HG02763 (cell line): Measurements from ENCODE around the gene HIVEP3.
A peak's percentile ranks its signal among the peaks of the same experiment; 100 is the strongest.

Experiments
- ATAC-seq: cut with Tn5 transposase; IDR thresholded peaks from one replicate; pipeline ENCODE4 v1.9.1; 2021; ENCODE audit warnings: mild to moderate bottlenecking, moderate library complexity; ENCODE audit not compliant: unreplicated experiment

Gene HIVEP3

DNA sequence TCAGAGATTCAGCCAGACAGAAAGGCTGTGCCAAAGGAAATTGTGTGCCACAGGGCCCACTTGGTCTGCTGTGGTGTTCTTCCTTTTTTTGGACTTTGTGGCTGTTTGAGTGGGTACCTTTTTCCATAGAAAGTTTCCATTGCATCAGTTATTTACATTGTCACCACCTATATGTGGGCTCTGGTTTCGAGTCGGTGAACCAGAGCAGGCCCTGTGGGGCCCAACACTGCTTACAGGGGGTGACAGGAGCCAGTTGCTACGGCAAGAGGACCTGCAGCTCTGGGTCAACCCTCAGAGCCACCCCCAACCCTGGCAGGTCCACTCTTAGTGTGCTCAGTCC is 277.3 kb downstream of the HIVEP3 start:
- peak; percentile 57 for ATAC-seq

DNA sequence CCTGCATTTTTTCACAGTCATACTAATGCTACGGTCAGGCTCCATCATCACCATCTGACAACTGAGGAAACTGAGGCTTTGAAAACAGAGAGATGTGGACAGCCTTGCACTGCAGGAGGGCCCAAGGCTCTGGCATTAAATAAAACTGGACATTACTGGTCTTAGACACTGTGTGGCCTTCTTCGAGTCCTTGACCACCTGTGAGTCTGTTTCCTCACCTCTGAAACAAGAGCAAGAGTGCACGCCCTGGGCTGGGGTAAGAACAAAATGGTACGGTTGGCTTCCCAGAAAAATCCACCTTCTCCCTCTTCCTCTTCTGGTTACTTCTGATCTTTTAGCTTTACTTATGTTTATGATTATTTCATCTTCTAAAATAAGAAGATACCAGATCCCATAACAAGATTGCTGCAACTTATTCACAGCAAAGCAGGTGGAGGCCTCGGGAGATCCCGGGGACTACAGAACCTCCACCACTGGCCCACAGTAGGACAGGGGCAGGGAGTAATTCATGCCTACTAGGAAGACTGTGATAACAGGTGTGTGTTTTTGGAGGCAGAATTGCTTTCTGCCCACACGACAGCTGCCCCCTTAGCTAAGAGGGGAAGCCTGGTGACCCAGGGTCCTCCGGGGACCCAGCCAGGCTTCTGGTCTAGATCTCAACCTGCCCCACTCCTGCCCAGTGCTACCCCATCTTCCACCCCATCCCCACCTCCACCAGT is 277.8 kb downstream of the HIVEP3 start:
- no peak for ATAC-seq

DNA sequence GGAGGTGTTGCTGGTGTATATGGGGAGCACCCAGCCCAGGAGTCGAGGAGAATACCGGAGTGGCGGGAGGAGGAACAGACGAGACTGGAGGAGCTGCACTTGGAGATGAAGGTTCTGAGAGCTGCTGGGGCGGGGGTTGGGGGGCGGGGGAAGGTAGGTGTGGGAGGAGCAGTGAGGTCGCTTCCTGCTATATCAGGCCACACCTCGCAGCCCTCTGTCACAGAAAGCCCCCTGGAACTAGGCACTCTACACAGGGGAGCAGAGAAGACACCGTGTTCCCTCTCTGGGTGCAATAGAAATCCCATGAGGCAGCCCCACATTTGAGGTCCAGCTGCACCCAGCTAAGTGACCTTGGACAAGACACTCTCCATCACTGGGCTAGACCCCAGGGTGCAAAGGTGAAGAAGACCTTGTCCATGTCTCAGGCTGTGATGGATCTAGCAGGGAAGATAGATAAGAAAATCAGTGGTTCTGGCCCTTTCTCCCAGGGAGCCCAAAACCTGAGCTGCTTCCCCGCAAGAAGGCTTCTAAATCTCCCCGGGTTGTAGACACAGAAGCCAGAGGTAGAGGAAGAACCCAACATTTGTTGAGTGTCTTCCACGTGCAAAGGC is 278.5 kb downstream of the HIVEP3 start:
- ATAC-seq: no peak

DNA sequence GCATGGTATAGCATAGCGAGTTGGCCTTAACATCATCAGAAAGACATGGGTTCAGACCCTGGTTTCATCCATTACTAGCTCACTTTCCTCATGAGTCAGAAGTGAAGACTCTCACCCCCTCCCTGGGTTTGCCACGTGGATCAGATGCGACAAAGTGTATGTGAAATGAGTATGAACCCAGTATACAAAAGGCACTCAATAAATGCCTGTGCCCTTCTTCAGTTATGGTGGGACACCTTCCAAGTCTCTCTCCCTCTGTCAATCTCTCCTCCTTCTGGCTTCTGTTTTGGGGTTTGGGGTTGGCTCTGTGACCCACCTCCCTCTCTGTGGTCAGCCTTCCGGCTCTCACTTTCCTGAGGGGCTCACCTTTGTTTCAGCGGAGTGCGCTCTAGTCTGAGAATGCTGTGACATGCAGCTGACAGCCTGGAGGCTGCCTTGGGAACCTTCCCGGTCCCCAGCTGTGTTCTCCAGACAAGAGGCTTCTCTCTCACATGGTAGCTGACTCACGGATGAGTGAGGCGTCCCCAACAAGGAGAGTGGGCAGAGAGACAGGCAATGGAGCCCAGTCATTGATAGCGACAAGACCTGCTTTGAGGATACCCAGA is 279.3 kb downstream of the HIVEP3 start:
- ATAC-seq: no peak

DNA sequence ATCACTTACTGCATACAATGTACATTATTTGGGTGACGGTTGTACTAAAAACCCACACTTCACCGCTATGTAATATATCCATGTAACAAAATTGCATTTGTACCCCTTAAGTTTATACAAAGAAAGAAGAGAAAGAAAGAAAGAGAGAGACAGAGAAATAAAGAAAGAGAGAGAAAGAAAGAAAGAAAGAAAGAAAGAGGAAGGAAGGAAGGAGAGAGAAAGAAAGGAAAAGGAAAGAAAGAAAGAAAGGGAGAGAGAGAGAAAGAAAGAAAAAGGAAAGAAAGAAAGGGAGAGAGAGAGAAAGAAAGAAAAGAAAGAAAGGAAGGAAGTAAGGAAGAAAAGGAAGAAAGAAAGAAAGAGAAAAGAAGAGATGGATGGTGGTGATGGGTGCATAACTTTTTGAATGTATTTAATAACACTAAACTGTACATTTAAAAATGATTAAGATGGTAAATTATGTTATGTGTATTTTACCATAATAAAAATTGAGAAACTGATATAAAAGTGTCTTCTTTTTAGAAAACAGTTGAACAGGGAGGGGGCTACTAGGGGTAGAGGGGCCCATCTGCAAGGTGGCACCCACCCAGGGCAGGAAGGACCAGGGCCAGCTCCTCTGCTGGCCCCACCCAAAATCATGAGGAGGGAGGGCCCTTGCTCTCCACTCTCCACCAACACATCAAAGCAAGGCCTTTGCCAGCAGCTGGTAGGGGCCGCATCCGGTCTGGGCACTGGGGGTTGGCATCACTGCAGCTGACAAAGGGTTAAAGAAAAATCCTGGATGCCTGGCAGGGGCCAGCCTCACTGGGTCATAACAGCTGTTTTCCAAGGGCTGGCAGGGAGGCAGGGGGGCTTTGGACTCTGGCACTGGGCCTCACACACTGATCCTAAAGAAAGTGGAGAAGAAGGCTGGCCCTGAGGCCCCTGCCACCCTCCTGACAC is 280.4 kb downstream of the HIVEP3 start:
- no peak for ATAC-seq

DNA sequence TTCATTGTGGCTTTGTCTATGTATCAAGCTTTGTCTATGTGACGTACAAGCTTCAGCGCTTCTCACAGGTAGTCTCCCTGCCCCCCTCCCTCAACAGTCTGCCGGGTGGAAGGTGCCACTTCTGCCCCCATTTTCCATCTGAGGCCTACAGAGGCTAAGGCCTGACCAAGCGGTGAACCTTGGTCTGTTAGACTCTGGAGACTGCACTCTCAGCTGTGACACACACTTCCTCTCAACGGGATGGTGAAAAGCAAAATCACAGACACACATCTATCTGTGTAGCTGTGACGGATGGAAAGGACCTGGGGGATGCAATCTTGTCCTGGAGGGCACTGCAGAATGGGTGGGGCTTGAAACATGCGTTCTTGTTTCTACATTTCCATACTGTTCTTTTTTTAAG is 281.4 kb downstream of the HIVEP3 start:
- ATAC-seq: no peak

DNA sequence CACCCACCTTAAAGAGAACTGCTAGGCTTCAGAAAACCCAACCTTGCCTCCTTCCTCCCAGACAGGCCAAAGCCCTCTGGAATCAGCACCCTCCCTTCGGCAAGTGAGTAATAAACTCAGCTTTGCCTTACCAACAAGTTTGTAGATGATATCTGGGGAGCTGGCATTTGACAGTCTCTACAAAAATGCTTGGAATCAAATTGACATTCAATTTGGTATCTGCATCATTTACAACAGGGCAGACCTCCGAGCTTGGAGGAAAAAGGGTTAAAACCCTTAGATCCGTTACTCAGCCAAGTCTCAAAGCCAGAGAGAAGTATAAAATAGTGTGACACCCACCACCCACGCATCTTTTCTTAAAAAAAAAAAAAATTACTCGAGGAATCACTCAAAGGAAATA is 285.0 kb downstream of the HIVEP3 start:
- ATAC-seq: no peak

DNA sequence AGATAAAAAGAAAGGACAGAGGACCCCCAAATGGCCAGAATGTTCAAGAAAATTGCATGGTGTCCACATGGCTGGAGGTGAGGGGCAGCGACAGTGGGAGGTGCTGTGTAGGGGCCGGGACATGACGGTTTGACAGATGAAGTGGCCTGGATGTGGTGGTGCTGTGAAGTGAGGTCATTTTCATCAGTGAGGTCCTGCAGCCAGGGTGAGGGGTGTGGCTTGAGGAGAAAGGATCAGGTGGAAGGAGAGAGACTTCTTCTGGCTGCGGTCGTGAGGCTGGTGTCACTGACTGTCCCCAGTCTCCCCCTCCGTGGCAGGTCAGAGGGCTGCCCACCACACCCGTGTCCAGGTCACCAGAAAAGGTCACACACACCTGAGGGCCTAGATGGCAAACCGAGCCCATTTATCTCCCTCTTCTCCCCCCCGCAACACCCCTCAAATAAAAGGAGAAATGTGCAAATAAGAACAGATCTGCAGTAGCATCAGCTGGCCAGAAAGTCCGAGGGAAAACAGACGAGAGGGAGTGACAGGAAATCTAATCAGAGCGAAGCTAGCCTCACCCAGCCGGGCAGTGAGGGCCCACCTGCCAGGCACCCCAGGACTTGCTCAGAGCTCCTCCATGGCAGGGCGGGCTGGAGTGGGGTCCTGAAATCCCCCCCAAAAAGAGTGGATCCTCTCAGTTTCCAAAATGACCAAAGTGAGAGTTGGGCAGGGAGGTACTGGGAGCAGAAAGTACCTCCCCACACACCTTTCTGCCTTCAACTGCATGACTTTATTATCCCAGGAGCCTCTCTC is 285.7 kb downstream of the HIVEP3 start:
- ATAC-seq: no peak

DNA sequence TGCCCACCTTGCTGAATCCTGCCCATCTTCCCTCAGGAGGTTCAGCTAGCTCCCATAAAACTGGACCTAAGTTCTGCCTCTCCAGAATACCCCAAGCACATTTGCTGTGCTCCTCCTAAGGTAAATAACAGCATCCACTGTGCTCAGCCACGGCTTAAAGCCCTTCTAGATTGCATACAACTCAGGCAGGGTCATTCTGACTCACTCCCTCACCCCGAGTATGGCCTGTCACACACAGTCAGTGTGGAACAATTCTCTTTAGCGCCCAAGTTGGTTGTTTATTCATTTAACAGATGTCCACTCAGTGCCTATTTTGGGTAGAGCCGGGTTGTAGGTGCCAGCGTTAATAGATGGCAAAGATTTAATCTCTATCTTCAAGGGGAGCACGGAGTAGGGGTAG is 286.8 kb downstream of the HIVEP3 start:
- no peak for ATAC-seq

DNA sequence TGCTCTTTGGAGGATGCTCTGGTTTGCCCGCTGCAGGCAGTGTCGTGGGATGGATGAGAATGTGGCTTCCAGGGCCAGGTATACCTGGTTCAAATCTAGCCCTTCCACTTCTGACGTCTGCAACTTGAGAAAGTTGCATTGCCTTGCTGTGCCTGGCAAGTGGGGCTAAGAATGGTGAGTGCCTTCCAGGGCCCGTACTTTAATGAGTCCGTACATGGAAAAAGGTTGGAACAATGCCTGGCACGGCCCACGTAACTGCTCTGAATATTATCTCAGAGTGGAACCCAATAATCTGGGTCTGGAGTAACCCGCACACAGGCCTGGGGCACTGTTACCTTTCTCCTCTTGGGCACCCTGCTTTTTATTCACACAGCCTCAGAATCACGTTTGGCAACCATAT is 287.6 kb downstream of the HIVEP3 start:
- no peak for ATAC-seq

DNA sequence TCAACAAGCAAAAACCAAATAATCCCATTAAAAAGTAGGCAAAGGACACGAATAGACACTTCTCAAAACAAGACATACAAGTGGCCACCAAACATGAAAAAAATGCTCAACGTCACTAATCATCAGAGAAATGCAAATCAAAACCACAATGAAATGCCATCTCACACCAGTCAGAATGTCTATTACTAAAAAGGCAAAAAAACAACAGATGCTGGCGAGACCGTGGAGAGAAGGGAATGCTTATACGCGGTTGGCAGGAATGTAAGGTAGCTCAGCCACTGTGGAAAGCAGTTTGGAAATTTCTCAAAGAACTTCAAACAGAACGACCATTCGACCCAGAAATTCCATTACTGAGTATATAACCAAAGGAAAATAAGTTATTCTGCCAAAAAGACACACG is 289.2 kb downstream of the HIVEP3 start:
- ATAC-seq: no peak

DNA sequence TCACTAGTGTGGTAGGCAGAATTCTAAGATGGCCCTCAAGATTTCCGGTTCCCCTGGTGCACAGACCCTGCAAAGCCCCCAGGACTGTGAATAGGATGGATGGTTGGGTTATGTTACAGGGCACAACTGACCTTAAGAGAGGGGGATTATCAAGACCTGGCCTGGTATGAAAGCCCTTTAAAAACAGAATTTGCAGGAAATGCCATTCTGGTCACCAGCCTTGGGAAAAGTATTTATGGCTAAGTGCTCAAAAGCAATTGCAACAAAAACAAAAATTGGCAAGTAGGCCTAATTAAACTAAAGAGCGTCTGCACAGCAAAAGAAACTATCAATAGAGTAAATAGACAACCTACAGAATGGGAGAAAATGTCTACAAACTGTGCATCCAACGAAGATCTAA is 289.6 kb downstream of the HIVEP3 start:
- no peak for ATAC-seq

DNA sequence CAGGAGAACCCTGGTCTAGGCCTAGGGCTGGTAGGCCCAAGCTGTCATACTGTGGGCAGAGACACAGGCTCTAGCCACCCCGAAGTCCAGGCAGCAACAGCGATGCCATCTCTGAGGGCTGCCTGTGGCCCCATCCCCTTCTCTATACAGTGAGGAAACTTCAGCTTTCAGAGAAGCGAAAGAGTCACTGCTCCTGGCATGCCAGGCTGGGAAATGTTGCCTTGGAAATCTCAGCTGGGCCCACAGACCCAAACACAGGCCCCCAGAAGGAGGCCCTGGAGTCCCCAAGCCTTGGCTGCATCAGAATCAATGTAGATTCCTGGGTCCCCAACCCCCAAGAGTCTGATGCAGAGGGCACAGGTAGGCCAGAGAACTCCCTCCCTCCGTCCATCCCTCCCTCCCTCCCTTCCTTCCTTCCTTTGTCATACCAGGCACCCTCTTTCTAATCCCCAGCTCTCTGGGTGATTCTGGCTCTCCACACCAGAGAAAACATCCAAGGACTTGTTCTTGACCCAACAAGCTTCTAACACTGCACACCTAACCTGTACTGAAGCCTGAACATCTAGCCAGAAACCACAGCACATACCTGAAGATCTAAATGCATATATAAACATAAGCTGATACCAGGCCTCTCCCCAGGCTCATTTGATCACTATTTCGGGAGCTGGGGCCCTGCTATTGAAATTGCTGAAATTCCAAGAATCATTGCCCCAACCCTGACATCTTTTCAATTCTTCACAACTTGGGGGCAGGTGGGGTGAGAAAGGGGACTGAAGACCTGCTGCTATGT is 291.0 kb downstream of the HIVEP3 start:
- no peak for ATAC-seq

DNA sequence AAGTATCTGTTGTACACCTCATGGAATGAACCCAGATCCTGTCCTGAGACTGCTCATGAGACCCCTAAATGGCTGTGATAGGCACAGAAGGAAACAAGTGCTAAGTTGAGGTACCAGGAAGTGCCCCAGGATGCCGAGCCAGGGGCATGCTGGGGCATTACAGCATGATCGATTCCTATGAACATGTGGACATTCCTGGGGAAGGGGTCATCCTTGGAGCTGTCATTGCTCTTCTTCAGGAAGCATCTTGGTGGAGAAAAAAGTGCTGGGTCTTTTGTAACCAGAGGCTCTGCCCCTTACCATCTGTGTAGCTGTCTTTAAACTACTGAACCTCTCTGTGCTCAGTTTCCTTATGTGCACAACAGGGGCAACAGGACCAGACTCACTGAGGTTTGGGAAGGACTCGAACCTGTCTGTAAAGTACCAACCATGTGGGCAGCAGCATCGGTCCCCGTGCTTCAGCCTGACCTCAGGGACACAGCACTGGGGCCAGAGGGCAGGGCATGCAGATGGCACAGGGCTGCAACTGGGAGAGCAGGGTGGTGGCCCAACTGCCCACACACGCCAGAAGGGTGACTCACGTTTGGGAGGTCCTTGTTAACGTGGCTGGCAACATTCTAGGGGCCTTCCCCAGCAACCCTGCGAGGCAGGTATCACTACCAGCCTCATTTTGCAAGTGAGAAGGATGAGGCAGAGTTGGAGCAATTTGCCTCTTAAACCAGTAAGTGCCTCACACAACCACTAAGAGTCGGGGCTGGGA is 291.9 kb downstream of the HIVEP3 start:
- no peak for ATAC-seq

DNA sequence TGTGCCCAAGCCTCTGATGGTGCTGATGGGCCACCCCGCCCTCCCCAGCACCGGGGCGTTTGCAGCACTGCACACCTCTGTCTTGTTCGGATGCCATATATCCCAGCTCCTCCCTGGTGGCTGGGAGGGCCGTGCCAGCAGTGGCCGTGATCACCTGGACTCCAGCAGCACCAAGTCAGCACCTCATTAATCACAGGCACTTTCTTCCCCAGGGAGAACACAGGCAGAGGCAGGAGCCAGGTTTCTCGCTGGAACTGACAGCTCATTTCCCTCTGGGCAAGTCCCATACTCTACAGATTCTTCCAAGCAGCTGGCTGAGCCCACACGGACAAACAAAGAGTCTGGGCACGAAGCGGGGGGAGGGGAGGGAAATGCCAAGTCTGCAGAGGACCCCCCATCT is 292.6 kb downstream of the HIVEP3 start:
- no peak for ATAC-seq

DNA sequence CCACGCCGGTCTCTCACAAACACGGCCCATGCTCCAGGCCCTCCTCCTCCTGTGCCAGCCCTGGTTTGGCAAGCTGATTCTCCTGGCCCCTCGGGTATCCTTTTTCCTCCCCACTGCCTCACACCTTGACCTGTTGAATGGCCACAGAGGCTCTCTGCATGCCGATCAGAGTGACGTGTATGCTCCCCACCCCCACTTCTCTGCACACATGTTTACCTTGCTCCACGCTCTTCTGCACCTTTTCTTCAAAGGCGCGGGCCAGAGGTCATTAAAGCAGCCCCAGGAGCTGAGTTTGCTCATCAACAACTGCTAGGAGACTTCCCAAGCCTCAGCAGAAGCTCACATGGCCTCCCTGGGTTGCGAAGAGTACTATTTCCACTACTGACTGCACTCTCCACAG is 295.0 kb downstream of the HIVEP3 start:
- peak; percentile 12 for ATAC-seq

DNA sequence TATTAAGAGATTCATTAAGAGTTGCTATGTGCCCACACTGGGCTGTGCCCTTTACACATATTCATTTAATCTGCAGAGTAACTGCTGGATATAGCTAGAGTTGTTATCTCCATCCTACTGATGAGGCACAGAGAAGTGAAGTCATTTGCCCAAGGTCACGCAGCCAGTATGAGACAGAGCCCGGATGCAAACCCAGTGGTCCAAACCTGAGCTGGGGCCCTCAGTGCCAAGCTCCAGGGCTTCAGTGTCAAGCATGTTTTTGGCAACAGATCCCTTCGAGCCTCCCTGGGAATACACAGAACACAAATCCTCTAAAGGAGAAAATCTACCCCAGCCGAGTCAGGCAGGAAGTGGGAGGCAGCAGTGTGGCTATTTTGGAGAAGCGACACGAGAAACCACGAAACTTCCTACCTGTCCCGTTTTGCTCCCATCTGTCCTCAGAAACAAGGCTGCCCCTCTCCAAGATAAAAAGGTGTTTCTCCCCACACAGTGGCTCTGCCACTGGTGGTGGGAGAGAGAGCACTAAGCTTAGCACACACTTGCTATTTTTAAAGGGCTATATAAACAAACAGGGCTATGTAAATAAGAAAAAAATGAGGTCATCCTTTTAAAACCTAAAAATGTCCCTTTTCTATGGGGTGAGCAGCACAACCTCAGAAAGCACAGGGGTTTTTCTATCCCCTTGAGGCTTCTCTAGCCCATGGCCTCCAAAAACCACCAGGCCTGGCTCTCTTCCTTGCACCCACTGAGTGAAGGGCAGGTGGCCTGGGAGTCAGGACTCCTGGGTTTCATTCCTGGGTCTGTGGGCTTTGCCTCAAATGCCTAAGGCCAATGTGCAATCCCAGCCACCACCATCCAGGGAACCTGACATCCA is 295.6 kb downstream of the HIVEP3 start:
- ATAC-seq: peak; percentile 67

DNA sequence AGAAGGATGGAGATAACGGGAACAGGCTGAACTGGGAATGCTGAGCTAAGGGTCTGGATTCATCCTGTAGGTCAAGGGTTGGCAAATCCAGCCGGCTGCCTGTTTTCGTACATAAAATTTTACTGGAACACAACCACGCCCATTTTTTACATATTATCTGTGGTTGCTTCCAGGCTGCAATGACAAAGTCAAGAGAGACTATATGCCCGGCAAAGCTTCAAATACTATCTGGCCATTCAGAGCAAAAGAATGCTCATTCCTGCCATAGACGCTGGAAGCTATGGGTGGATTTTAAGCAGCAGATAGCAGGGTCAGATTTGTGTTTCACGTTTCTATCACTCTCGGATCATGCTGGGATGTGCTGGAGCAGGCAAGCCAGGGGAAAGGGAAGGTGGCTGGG is 296.3 kb downstream of the HIVEP3 start:
- ATAC-seq: no peak
